Measurements from ENCODE around the gene MECP2.

Gene MECP2

DNA sequence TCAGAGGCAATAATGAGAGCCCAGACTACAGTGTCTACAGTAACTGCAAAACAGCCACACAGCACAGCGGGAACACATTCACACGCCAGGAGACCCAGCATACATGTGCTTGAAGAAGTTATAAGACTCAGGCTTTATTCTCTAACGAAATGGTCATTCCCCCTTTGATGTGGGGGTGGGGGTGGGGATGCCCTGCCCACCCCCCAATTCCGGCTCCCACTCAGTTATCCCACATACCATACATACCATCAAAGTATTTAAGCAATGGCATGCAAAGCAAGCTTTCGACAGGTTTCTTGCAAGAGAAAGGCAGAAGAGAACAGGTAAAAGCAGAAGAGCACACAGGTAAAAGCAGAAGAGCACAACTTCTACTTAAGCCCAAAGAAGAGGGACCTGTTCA lies 3.6 kb downstream of the MECP2 start:
- Histone ChIP-seq H3K36me3 (ENCODE audit: insufficient read depth, low read length) (no peaks in the 10 kb centered on the region), H3K4me1 (ENCODE audit: insufficient read depth, low read length) (peaks cover 36% of the 10 kb centered on the region), H3K9me3 (ENCODE audit: control insufficient read depth, insufficient read depth, low read length) (no peaks in the 10 kb centered on the region), H3K9ac (ENCODE audit: low read depth, low read length) (peak overlapping the region; percentile 28; the same call in 1 of the 2 replicates)

DNA sequence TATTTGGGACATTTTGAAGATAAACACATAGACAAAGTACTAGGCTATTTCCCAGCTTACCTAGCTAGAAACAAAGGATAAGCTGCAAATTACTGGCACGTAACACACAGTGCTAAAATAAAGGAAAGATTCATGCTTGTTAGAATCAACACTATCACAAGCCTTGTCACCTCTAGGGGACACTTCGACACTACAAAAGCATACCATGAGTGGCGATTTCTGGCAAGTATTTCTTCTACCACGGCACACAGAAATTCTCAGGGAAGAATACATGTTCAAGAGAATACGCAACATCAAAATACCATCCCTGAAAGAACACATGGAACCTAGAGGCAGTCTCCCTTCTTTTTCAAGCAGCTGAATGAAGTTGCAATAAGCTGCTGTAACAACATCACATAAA lies 5.1 kb downstream of the MECP2 start:
- H3K9ac ChIP-seq (ENCODE audit: low read depth, low read length), result no peak overlapping the region
- H3K4me1 ChIP-seq (ENCODE audit: insufficient read depth, low read length), result peaks cover 36% of the 10 kb centered on the region
- no peaks in the 10 kb centered on the region for H3K36me3 ChIP-seq (ENCODE audit: insufficient read depth, low read length)
- H3K9me3 ChIP-seq (ENCODE audit: control insufficient read depth, insufficient read depth, low read length), result no peaks in the 10 kb centered on the region

- H3K9ac ChIP-seq (ENCODE audit: low read depth, low read length), result no peak overlapping the region
- no peaks in the 10 kb centered on the region for H3K9me3 ChIP-seq (ENCODE audit: control insufficient read depth, insufficient read depth, low read length)
- peaks cover 36% of the 10 kb centered on the region for H3K4me1 ChIP-seq (ENCODE audit: insufficient read depth, low read length)
- H3K36me3 ChIP-seq (ENCODE audit: insufficient read depth, low read length), result no peaks in the 10 kb centered on the region
These were observed 5.8 kb downstream of the MECP2 start for GRCh38 chrX:154091678-154092077.

DNA sequence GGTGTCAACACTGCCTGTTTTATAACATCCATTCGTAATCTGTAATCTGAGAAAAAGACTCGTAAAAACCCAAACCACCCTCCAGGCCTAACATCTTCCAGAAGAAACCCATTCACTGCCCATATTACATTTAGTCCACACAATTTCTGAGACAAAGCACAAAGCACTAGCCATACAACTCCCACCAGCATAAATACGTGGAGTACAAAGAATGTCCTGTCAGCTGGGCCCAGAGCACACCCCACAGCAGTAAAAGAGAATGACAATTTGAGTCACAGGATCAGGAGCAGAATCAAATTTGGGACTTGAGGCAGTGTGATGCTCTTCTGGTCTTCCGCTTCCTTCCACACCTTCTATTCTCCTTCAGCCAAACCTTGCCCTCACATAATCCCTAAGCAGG lies 6.8 kb downstream of the MECP2 start:
- H3K9ac ChIP-seq (ENCODE audit: low read depth, low read length), result no peak overlapping the region
- no peaks in the 10 kb centered on the region for H3K36me3 ChIP-seq (ENCODE audit: insufficient read depth, low read length)
- peaks cover 30% of the 10 kb centered on the region for H3K4me1 ChIP-seq (ENCODE audit: insufficient read depth, low read length)
- H3K9me3 ChIP-seq (ENCODE audit: control insufficient read depth, insufficient read depth, low read length), result no peaks in the 10 kb centered on the region

DNA sequence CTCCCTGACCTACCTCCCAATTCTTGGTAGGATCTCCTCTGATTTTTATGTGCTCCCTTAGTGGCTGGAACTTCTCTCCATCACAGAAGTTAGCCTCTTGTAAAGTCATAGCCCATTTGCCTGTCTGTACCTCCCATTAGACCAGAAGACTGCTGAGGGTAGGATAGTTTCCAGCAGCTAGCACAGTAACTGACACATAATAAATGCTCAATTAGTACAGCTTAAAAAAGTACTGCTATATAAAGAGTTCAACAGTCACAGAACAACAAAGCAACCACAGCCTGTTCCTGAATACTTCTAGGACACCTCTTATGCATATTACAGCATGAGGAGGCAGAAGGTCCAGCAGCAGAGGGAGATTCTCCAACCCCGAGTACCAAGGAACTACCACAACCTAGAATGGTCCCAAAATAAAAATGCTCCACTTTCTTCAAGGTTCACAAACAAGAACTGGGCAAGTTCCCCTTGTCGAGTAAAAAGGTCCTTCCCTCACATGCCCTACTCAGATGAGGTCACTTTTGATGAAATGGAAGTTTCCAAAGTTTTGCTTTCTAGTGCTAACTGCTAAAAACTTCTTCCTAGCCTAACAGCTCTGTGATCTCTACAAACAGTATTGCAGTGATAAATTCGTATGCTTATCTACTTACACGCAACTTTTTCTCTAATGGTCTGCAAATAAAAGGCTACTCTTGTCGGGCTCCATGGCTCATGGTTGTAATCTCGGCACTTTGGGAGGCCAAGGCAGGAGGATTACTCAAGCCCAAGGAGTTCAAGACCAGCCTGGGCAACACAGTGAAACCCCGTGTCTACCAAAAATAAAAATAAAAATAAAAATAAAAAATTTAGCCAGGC lies 12.8 kb downstream of the MECP2 start:
- Histone ChIP-seq H3K9me3 (ENCODE audit: control insufficient read depth, insufficient read depth, low read length) (no peaks in the 10 kb centered on the region), H3K9ac (ENCODE audit: low read depth, low read length) (no peak overlapping the region), H3K36me3 (ENCODE audit: insufficient read depth, low read length) (no peaks in the 10 kb centered on the region), H3K4me1 (ENCODE audit: insufficient read depth, low read length) (no peaks in the 10 kb centered on the region)

DNA sequence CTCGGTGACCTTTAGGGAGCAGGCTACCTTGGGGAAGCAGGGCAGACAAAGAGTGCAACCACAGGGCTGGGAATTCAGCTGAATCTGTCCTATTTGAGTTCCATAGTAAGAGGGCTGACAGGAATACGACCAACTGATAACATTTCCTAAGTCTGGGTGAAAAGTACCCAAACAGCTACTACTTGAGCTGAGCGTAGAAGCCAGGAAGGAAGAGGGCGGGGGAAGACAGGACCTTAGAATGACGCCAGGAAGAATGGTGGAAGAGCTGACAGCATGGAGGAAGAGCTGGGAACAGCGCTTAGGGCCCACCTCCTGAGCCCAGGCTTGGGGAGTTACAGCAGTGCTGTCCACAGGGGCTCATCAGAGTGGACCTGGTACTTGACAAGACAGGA lies 14.4 kb downstream of the MECP2 start:
- H3K9ac ChIP-seq (ENCODE audit: low read depth, low read length), result no peak overlapping the region
- no peaks in the 10 kb centered on the region for H3K4me1 ChIP-seq (ENCODE audit: insufficient read depth, low read length)
- no peaks in the 10 kb centered on the region for H3K36me3 ChIP-seq (ENCODE audit: insufficient read depth, low read length)
- H3K9me3 ChIP-seq (ENCODE audit: control insufficient read depth, insufficient read depth, low read length), result no peaks in the 10 kb centered on the region

GRCh38 chrX:154082396-154083125 lies 15.0 kb downstream of the MECP2 start:
- Histone ChIP-seq H3K9me3 (ENCODE audit: control insufficient read depth, insufficient read depth, low read length) (no peaks in the 10 kb centered on the region), H3K4me1 (ENCODE audit: insufficient read depth, low read length) (no peaks in the 10 kb centered on the region), H3K36me3 (ENCODE audit: insufficient read depth, low read length) (no peaks in the 10 kb centered on the region), H3K9ac (ENCODE audit: low read depth, low read length) (no peak overlapping the region)

DNA sequence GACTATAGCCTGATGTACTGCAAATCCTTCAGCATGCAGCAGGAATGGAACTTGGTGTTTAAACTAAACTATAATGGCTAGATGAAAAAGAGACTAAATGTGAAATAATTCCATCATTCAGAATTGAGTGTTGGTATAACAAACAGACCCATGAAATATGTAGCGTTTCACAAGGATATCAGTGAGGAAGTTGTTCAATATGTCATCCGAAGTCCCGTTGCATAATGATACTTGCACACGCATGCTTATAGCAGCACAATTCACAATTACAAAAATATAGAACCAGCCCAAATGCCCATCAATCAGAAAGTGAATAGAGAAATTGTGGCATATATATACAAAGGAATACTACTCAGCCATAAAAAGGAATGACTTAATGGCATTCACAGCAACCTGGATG lies 20.4 kb downstream of the MECP2 start:
- no peaks in the 10 kb centered on the region for H3K9me3 ChIP-seq (ENCODE audit: control insufficient read depth, insufficient read depth, low read length)
- H3K4me1 ChIP-seq (ENCODE audit: insufficient read depth, low read length), result peaks cover 13% of the 10 kb centered on the region
- H3K36me3 ChIP-seq (ENCODE audit: insufficient read depth, low read length), result no peaks in the 10 kb centered on the region

DNA sequence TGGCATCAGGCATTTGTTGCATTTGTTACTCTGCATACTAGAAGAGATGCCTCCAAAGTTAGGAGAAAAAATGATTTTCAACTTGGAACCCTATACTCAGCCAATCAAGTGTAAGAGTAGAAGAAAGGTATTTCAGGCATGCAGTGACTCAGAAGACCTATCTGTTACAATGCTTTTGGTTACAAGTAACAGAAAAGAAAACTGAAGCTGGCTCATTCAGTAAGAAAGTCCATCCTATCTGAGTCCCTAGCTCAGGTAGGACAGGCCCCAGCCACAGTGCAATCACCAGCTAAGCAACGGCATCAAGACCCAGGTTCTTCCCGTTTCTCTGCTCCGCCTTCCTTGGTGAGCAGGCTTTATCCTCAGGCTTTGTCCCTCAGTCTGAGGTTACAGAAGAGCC lies 23.3 kb downstream of the MECP2 start:
- Histone ChIP-seq H3K9ac (ENCODE audit: low read depth, low read length) (no peak overlapping the region), H3K4me1 (ENCODE audit: insufficient read depth, low read length) (peaks cover 13% of the 10 kb centered on the region), H3K9me3 (ENCODE audit: control insufficient read depth, insufficient read depth, low read length) (no peaks in the 10 kb centered on the region), H3K36me3 (ENCODE audit: insufficient read depth, low read length) (no peaks in the 10 kb centered on the region; the same call in 1 of the 2 replicates)

More for the DNA sequence above, 20.4 kb downstream of the MECP2 start:
- no peak overlapping the region for H3K9ac ChIP-seq (ENCODE audit: low read depth, low read length)

- Histone ChIP-seq H3K9me3 (ENCODE audit: control insufficient read depth, insufficient read depth, low read length) (no peaks in the 10 kb centered on the region), H3K36me3 (ENCODE audit: insufficient read depth, low read length) (no peaks in the 10 kb centered on the region; the same call in 1 of the 2 replicates), H3K4me1 (ENCODE audit: insufficient read depth, low read length) (peaks cover 13% of the 10 kb centered on the region), H3K9ac (ENCODE audit: low read depth, low read length) (no peak overlapping the region)
These were observed 25.3 kb downstream of the MECP2 start for GRCh38 chrX:154072192-154072591.

DNA sequence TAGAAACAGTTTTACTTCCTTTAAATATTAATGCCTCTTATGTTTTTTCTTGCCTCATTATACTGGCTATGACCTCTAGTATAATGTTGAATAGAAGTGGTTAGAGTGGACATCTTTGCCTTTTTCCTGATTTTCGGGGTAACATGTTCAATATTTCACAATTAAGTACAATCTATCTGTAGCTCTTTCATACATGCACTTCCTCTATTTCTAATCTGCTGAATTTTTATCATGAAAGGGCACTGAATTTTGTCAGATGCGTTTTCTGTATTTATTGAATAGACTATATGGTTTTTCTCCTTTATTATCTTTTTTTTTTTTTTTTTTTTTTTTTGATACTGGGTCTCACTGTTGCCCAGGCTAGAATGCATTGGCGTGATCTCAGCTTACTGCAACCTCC lies 29.0 kb downstream of the MECP2 start:
- H3K4me1 ChIP-seq (ENCODE audit: insufficient read depth, low read length), result no peaks in the 10 kb centered on the region
- no peaks in the 10 kb centered on the region; the same call in 1 of the 2 replicates for H3K36me3 ChIP-seq (ENCODE audit: insufficient read depth, low read length)
- no peak overlapping the region for H3K9ac ChIP-seq (ENCODE audit: low read depth, low read length)
- no peaks in the 10 kb centered on the region for H3K9me3 ChIP-seq (ENCODE audit: control insufficient read depth, insufficient read depth, low read length)

GRCh38 chrX:154064637-154065435 lies 32.7 kb downstream of the MECP2 start:
- no peaks in the 10 kb centered on the region for H3K9me3 ChIP-seq (ENCODE audit: control insufficient read depth, insufficient read depth, low read length)
- no peaks in the 10 kb centered on the region for H3K36me3 ChIP-seq (ENCODE audit: insufficient read depth, low read length)
- H3K4me1 ChIP-seq (ENCODE audit: insufficient read depth, low read length), result no peaks in the 10 kb centered on the region
- H3K9ac ChIP-seq (ENCODE audit: low read depth, low read length), result no peak overlapping the region

DNA sequence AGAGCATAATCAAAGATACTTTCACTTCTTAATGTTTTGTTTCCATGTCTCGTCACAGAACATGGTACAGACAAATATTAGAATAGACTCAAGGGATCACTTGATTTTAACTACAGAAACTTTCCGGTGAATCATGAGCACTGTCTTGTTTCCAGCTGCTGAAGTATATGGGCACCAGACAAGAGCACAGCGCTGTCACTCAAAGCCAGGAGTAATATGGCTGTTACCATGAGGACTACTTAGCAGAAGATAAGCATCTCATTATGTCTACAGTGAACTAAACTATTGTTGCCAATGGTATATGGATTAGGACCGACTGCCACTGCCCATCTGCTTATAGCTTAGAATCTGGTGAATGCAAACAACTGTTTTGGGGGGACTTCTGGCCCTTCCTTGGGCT lies 34.3 kb downstream of the MECP2 start:
- Histone ChIP-seq H3K9ac (ENCODE audit: low read depth, low read length) (no peak overlapping the region), H3K4me1 (ENCODE audit: insufficient read depth, low read length) (no peaks in the 10 kb centered on the region), H3K36me3 (ENCODE audit: insufficient read depth, low read length) (no peaks in the 10 kb centered on the region), H3K9me3 (ENCODE audit: control insufficient read depth, insufficient read depth, low read length) (no peaks in the 10 kb centered on the region)

DNA sequence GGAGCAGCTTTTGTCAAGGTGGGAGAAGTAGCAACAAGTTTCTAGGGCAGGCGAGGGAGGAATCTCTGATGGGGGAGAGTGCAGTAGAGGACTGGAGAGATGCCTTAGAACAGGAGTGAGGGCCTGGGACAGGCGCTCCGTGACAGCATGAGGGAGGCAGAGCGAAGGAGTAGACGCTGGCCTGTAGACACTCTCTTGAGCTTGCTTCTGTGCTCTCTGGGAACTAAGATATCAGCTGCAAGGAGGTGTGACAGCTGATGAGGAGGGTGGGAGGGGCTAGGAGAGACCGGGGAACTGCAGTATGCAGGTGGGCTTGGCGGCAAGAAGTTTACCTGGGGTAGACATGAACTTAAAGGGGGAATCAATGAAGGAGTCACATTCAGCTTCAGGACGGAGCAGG lies 35.7 kb downstream of the MECP2 start:
- Histone ChIP-seq H3K36me3 (ENCODE audit: insufficient read depth, low read length) (no peaks in the 10 kb centered on the region), H3K9ac (ENCODE audit: low read depth, low read length) (no peak overlapping the region), H3K4me1 (ENCODE audit: insufficient read depth, low read length) (no peaks in the 10 kb centered on the region), H3K9me3 (ENCODE audit: control insufficient read depth, insufficient read depth, low read length) (no peaks in the 10 kb centered on the region)

Data from ES-I3 (cell line).